Type B pancreatic cell (in vitro differentiated cells): ENCODE measurements around the gene RAB20. TPM values are rescaled to one million over a fixed set of nuclear protein-coding genes. Genes with fewer than 3 reads are reported as not detected.

Source experiments
- DNase-seq: peaks from one replicate; pipeline ENCODE4 v3.0.0; 2021; ENCODE audit warnings: mixed read lengths; ENCODE audit not compliant: unreplicated experiment; ENCODE audit errors: extremely low spot score
- H3K27ac Mint-ChIP-seq: 2 replicates; pipeline ENCODE4 v1.8.0; 2021; ENCODE audit warnings: mild to moderate bottlenecking, mixed read lengths
- H3K27me3 Mint-ChIP-seq: 2 replicates; pipeline ENCODE4 v1.8.0; 2021; ENCODE audit warnings: mixed read lengths
- H3K36me3 Mint-ChIP-seq: 2 replicates; pipeline ENCODE4 v1.8.0; 2021; ENCODE audit warnings: mixed read lengths
- H3K4me1 Mint-ChIP-seq: one replicate; pipeline ENCODE4 v1.8.0; 2021; ENCODE audit warnings: mixed read lengths; ENCODE audit not compliant: unreplicated experiment
- H3K4me3 Mint-ChIP-seq: 2 replicates; pipeline ENCODE4 v1.8.0; 2021; ENCODE audit warnings: mild to moderate bottlenecking, mixed read lengths
- H3K9me3 Mint-ChIP-seq: 2 replicates; pipeline ENCODE4 v1.8.0; 2021; ENCODE audit warnings: mixed read lengths
- total RNA-seq: library from RNA; stranded (reverse); gene quantifications from 2 replicates; pipeline ENCODE4 v1.2.1, GENCODE V29; 2021; ENCODE audit warnings: low replicate concordance
- TF ChIP-seq, protein P1 (sequence below): fragments of 200-600 bp; sonication (generic); conservative IDR thresholded peaks from 2 replicates; pipeline ENCODE4 v1.5.0; 2021; ENCODE audit warnings: antibody characterized with exemption, mild to moderate bottlenecking

Gene RAB20
- total RNA-seq, 1 donor from 2014 or later: 6.4 TPM

DNA sequence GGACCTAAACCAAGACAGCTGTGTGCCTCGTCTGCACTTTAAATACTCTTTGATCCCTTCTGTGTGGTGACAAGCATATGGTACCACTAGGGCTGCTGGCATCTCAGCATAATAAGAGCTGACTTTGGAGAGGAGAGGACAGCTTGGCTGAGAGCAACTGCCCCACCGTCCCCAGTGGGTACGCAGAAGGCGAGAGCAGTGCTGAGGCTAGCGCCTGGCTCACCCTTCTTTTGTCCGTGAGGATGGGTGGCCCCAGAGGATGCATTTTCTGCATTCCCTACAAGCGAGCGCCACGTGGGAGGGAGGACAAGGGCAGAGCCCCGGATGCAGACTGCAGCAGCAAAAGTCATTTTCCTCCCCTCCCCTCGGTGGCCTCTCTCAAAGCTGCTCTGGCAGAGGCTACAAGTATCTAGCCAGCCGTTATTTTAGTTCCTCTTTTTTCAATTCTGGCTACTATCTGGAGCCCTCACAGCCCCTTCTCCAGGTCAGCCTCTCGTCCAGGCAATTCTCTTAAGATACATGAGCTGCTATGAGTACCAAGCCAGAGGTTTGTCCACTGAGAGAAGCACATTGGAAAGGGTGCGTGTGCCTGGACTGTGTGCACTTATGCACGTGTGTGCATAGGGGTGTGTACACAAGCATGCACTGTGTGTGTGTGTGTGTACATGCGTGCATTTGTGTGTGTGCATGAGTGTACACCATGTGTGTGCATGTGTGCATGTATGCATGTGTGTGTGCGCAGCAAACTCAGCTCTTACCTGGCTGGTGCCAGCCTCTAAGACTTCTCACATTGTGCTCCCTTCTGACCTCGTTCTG lies 51.3 kb downstream of the RAB20 start:
- H3K36me3 Mint-ChIP-seq: peaks cover 6% of the 10 kb centered on the region
- H3K27ac Mint-ChIP-seq: no peak overlapping the region
- peaks cover 11% of the 10 kb centered on the region for H3K4me1 Mint-ChIP-seq
- no peak overlapping the region for H3K4me3 Mint-ChIP-seq
- no peaks in the 10 kb centered on the region for H3K9me3 Mint-ChIP-seq
- no peak for DNase-seq
- no peaks in the 10 kb centered on the region for H3K27me3 Mint-ChIP-seq
- TF ChIP-seq, protein P1, sequence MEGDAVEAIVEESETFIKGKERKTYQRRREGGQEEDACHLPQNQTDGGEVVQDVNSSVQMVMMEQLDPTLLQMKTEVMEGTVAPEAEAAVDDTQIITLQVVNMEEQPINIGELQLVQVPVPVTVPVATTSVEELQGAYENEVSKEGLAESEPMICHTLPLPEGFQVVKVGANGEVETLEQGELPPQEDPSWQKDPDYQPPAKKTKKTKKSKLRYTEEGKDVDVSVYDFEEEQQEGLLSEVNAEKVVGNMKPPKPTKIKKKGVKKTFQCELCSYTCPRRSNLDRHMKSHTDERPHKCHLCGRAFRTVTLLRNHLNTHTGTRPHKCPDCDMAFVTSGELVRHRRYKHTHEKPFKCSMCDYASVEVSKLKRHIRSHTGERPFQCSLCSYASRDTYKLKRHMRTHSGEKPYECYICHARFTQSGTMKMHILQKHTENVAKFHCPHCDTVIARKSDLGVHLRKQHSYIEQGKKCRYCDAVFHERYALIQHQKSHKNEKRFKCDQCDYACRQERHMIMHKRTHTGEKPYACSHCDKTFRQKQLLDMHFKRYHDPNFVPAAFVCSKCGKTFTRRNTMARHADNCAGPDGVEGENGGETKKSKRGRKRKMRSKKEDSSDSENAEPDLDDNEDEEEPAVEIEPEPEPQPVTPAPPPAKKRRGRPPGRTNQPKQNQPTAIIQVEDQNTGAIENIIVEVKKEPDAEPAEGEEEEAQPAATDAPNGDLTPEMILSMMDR: no peak

GRCh38 chr13:110509478-110509926 lies 52.0 kb downstream of the RAB20 start:
- Mint-ChIP-seq H3K27me3 (no peaks in the 10 kb centered on the region), H3K4me3 (no peak overlapping the region), H3K27ac (no peak overlapping the region), H3K36me3 (peaks cover 6% of the 10 kb centered on the region), H3K4me1 (peaks cover 11% of the 10 kb centered on the region), H3K9me3 (no peaks in the 10 kb centered on the region)
- TF ChIP-seq, protein P1: no peak
- no peak for DNase-seq

DNA sequence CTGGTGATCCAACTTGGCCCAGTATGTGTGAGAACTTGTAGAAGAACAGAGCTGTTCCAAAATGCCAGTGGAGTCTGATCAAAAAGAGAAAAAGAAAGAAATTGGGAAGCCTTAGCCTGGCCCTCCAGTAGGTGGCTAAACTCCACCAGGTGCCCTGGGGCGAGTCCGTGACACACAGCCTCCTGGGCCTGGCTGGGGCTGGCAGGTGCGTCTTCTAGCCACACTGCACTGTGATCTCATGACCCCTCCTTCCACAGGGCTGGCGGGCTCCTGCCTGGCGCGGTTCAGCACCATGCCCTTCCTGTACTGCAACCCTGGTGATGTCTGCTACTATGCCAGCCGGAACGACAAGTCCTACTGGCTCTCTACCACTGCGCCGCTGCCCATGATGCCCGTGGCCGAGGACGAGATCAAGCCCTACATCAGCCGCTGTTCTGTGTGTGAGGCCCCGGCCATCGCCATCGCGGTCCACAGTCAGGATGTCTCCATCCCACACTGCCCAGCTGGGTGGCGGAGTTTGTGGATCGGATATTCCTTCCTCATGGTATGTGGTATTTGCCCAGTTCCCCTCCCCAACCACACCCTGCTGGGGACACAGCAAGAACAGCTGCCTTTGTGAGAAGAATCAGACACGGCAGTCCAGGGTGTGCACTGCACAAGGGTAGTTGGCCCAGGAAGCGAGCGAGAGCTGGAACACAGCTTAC lies 53.7 kb downstream of the RAB20 start:
- H3K9me3 Mint-ChIP-seq: no peaks in the 10 kb centered on the region
- TF ChIP-seq, protein P1: no peak
- no peaks in the 10 kb centered on the region for H3K27me3 Mint-ChIP-seq
- H3K27ac Mint-ChIP-seq: peak overlapping the region; percentile 78
- DNase-seq: no peak
- H3K4me1 Mint-ChIP-seq: peaks cover 11% of the 10 kb centered on the region
- no peak overlapping the region for H3K4me3 Mint-ChIP-seq
- H3K36me3 Mint-ChIP-seq: peaks cover 3% of the 10 kb centered on the region

DNA sequence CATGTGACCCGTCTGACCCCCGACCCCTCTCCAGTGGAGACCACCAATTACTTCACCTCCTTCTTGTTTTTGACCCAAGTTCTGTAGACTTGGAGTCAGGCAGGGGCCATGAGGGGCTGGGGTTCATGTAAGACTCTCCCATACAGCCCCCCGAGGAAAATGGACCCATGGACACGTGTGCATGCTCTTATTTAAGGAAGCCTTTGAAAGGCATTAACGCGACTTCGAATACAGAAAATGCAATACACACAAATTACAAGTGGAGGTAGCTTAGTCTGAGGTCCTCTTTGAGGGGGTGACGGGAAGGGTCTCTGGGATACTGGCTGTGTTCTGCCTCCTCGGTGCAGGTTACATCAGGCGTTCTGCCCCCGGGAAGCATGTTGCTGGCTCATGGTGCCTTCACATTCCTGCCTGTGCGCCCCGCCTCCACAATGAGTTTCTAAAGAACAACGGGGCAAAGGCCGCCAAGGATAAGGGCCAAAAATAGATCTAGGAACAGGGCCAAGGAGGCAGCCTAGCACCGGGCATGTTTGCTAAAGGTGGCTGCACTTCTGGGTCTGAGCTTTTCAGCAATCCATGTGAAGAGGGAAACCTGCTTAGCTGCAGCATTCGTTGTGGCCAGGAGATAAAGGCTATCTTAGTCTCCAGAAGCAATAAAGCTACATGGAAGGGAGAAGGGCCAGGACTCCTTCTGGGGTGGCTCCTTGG lies 54.5 kb downstream of the RAB20 start:
- peaks cover 11% of the 10 kb centered on the region for H3K4me1 Mint-ChIP-seq
- TF ChIP-seq, protein P1: no peak
- no peak overlapping the region for H3K4me3 Mint-ChIP-seq
- H3K27me3 Mint-ChIP-seq: no peaks in the 10 kb centered on the region
- H3K9me3 Mint-ChIP-seq: no peaks in the 10 kb centered on the region
- no peak for DNase-seq
- peak overlapping the region; percentile 78 for H3K27ac Mint-ChIP-seq
- peaks cover 7% of the 10 kb centered on the region for H3K36me3 Mint-ChIP-seq

GRCh38 chr13:110506396-110506795 lies 55.1 kb downstream of the RAB20 start:
- Mint-ChIP-seq H3K9me3 (no peaks in the 10 kb centered on the region), H3K4me1 (peaks cover 11% of the 10 kb centered on the region), H3K4me3 (no peak overlapping the region), H3K27ac (no peak overlapping the region), H3K27me3 (no peaks in the 10 kb centered on the region), H3K36me3 (peaks cover 9% of the 10 kb centered on the region)
- no peak for DNase-seq
- TF ChIP-seq, protein P1: no peak
